SU-DHL-6 (cell line): ENCODE results near the gene CRHR2.

Experiments
- CTCF ChIP-seq: fragments of 200-600 bp; sonication (generic); IDR thresholded peaks from one replicate; pipeline ENCODE4 v1.5.1; 2017; ENCODE audit warnings: antibody characterized with exemption, mild to moderate bottlenecking, low read length, moderate library complexity; ENCODE audit not compliant: insufficient read depth, poor library complexity, severe bottlenecking
- EZH2phosphoT487 ChIP-seq: fragments of 200-600 bp; sonication (generic), shearing (Covaris generic); conservative IDR thresholded peaks from 2 replicates; pipeline ENCODE4 v1.6.1; 2018; ENCODE audit warnings: mild to moderate bottlenecking, antibody characterized with exemption, low read length, moderate library complexity, mixed read lengths

GRCh38 chr7:30652698-30653641, 29.3 kb downstream of the CRHR2 start:
- no peak for TF ChIP-seq CTCF
- TF ChIP-seq EZH2phosphoT487 = no peak
